Stimulated activated CD4-positive, alpha-beta T cell treated with anti-CD3 and anti-CD28 coated beads, Interleukin-2, amount 100 ng/mL, for 4 hours (primary cell): Measurements from ENCODE around the gene NUP155.
"Not testable (repeated sequence)": the region's sequence is repeated elsewhere in the genome, so short reads cannot be mapped to it uniquely, and the experiment has no call there.

Source experiments
- DNase-seq: peaks from one replicate; pipeline ENCODE4 v3.0.0-alpha.2; 2020; ENCODE audit warnings: low read depth

The NUP155 gene

GRCh38 chr5:37370864-37371726 is at the start of gene NUP155:
Gene NUP155 (minus strand): TSS chr5:37371106. CDS start chr5:37370977, 129 bp downstream.
- DNase-seq = peak; percentile 86

- DNase-seq = no peak
These were observed 46.4 kb upstream of the NUP155 start for GRCh38 chr5:37417347-37417746.

- not testable (repeated sequence) for DNase-seq
These were observed 44.5 kb upstream of the NUP155 start for GRCh38 chr5:37415456-37415855.

- DNase-seq = no peak
These were observed 41.6 kb upstream of the NUP155 start for GRCh38 chr5:37412515-37412914.

GRCh38 chr5:37400501-37400900 is 29.6 kb upstream of the NUP155 start:
- DNase-seq = no peak

- no peak for DNase-seq
These were observed 25.4 kb upstream of the NUP155 start for GRCh38 chr5:37396352-37396751.

- no peak for DNase-seq
These were observed 20.7 kb upstream of the NUP155 start for GRCh38 chr5:37391591-37391990.

- peak; percentile 71 for DNase-seq
These were observed 8.3 kb upstream of the NUP155 start, which contains the start of gene WDR70 for GRCh38 chr5:37379100-37379628. Gene WDR70 (plus strand): TSS chr5:37379318. CDS start chr5:37379368, 50 bp downstream.

- DNase-seq = not testable (repeated sequence)
These were observed 7.2 kb upstream of the NUP155 start for GRCh38 chr5:37378066-37378465.

- DNase-seq = no peak
These were observed 4.2 kb upstream of the NUP155 start for GRCh38 chr5:37375091-37375490.

- no peak for DNase-seq
These were observed 399 bp downstream of the NUP155 start for GRCh38 chr5:37370550-37370863.

- DNase-seq = no peak
These were observed 15.7 kb downstream of the NUP155 start for GRCh38 chr5:37355161-37355560.

GRCh38 chr5:37342741-37343140 is 28.2 kb downstream of the NUP155 start:
- DNase-seq = not testable (repeated sequence)

- not testable (repeated sequence) for DNase-seq
These were observed 36.2 kb downstream of the NUP155 start for GRCh38 chr5:37334754-37335153.

- DNase-seq = no peak
These were observed 44.4 kb downstream of the NUP155 start for GRCh38 chr5:37326536-37326935.

- DNase-seq = no peak
These were observed 47.3 kb downstream of the NUP155 start for GRCh38 chr5:37323607-37324006.

- DNase-seq = no peak
These were observed 51.7 kb downstream of the NUP155 start for GRCh38 chr5:37319037-37319782.

GRCh38 chr5:37316027-37316426 is 54.9 kb downstream of the NUP155 start:
- no peak for DNase-seq

- DNase-seq = no peak
These were observed 60.5 kb downstream of the NUP155 start for GRCh38 chr5:37310360-37310759.

GRCh38 chr5:37308793-37309192 is 62.1 kb downstream of the NUP155 start:
- DNase-seq = no peak

GRCh38 chr5:37304888-37305287 is 66.0 kb downstream of the NUP155 start:
- no peak for DNase-seq

- DNase-seq = not testable (repeated sequence)
These were observed 74.6 kb downstream of the NUP155 start for GRCh38 chr5:37296313-37296712.
